Hippocampal formation (tissue), 2 donors: Measurements from ENCODE around the gene ADGRA1.
"Not testable (repeated sequence)": the region's sequence is repeated elsewhere in the genome, so short reads cannot be mapped to it uniquely, and the experiment has no call there.

ENCODE experiments used
- DNase-seq, 2 donors: peaks; one replicate each; lab custom pipeline; 2025; lab: John Stamatoyannopoulos, UW

ADGRA1 gene, protein sequence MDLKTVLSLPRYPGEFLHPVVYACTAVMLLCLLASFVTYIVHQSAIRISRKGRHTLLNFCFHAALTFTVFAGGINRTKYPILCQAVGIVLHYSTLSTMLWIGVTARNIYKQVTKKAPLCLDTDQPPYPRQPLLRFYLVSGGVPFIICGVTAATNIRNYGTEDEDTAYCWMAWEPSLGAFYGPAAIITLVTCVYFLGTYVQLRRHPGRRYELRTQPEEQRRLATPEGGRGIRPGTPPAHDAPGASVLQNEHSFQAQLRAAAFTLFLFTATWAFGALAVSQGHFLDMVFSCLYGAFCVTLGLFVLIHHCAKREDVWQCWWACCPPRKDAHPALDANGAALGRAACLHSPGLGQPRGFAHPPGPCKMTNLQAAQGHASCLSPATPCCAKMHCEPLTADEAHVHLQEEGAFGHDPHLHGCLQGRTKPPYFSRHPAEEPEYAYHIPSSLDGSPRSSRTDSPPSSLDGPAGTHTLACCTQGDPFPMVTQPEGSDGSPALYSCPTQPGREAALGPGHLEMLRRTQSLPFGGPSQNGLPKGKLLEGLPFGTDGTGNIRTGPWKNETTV

DNA sequence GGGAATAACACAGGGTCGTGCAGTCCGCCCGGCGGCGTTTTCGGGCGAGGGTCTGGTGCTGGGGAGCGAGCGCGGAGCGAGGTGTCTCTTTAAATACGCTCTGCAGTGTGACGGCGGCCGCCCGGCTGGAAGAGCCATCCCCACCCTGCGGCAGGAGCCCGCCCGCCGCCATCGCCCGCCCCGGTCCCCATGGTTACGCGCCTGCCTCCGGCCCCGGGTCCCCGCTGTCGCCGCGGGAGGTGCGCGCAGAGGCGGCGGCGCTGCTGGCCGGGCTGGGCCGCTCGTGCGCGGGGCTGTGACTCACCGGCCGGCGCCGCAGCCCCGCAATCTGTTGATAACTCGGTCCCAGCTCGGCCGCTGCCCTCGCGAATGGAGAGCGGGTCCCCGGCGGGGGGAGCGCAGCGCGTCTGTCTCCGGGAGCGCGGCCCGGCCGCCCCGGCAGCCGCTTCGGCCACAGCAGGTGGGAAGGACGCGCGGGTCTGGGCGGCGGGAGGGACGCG lies at the start of gene ADGRA1:
ADGRA1 (plus strand) TSS at position 246 of the 500 bp plus-strand sequence. CDS start 986 bp downstream, outside the sequence.
- peak; percentile 19 to 35 for DNase-seq

DNA sequence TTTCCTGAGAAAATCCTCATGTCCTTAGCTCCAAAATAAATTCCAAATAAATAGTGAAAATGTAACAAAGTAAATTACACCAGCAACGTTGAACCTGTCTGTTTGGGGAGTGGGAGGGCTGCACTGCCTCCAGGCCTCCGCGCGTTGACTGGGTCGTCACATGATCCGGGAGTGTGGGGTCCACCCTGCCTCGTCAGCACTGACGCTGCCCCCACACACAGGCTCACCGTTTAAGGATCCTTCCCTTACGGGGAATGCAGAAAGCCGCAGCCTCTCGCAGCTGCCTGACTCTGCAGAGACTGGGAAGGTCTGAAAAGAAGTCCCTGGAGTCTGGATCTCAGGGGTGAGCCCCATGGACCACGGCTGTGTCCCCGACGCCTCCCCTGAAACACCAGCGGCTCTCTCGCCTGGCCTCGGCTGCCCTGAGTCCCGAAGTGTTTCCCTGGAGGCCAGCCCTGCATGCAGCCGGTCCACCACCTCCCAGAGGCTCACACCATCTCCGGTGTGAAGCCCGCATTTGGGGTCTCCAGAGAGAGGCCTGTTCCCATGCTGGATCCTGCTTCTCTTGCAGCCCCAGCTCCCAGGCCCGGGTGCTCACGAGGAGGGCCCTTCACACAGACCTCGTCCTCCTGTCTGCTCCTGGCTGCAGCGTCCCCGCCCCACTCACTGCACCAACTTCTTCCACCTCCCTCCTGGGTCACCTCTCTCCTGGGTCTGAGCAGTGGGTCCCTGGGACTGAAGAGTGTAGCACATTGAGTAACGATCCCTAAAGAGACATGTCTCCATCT lies 49.5 kb upstream of the ADGRA1 start:
- no peak for DNase-seq

DNA sequence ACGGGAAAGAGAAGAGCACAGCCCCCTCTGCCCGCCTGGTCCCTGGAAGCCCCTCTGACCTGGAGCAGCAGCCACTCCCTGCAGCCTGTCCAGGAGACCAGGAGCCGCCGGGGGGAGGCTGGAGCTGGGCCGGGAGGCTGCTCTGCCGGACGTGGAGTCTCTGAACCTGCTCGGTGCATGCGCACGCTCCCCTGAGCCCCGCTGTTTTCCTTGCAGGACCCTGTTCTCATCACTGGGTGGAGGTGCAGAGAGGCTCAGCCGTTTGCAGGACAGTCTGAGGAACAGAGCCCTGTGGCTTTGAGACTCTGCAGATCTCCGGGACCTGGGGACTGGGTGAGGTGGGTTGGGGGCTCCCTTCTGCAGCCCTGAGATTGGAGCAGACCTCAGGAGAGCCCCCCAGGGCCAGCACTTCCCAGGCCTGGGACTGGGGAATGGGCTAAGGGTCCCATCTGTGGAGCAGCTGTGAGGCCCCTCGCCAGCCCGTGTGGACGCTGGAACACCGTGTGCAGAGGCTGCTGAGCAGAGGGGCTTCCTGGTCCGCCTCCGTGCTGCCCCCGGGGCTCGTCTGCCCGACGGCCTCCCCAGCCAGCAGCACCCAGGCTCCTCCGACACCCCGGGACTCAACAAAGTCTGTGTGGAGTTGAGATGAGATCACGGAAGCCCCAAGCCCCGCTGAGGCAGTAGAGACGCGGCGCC lies 48.5 kb upstream of the ADGRA1 start:
- no peak for DNase-seq

DNA sequence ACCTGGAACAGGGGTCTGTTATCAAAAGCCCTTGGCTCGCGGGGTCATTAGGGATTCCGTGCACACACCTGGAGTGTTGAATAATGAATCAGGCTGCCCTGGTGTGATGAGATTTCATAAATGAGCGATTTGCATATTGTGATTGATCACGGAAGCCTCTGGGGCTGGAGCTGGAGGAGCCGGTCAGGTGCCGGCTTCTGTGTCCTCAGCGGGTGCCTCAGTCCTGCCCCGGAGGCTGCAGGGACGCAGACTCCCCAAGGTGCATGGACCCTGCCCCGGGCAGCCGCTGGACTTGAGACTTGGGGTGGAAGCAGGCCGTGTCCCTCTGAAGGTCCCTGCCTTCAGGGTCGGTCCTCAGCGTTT lies 47.9 kb upstream of the ADGRA1 start:
- DNase-seq = no peak

DNA sequence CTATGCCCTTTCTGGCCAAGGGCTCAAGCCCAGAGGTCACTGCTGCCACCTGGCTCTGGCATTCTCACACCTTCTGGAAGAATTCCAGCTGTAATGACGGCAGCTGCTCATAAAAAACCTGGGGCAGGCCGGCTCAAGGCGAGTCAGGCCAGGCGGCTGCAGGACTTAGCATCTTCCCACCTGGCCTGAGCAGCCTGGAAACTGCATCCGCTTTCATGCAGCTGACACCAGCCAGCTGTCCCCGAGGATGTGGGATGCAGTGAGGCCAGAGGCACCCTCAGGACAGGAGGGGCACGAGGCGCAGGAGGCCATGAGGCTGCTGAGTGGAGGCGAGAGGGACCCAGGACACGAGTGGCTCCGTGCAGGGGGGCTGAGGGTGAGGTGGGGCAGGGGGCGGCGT lies 47.5 kb upstream of the ADGRA1 start:
- DNase-seq = no peak

DNA sequence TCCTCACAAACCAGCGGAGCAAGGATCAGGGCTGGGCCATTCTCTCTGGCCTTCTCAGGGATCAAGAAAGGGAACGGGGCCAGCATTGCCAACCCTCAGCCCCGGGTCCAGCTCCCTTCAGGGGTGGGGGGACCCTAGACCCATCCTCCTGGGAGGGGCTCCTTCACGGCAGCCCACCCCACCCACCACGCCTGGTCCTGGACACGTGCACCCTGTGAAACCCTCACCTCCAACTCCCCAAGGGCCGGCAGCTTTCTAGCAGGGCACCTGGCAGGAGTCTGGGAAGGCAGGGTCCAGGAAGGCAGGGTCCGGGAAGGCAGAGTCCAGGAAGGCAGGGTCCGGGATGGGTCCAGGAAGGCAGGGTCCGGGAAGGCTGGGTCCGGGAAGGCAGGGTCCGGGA lies 46.6 kb upstream of the ADGRA1 start:
- DNase-seq = no peak

DNA sequence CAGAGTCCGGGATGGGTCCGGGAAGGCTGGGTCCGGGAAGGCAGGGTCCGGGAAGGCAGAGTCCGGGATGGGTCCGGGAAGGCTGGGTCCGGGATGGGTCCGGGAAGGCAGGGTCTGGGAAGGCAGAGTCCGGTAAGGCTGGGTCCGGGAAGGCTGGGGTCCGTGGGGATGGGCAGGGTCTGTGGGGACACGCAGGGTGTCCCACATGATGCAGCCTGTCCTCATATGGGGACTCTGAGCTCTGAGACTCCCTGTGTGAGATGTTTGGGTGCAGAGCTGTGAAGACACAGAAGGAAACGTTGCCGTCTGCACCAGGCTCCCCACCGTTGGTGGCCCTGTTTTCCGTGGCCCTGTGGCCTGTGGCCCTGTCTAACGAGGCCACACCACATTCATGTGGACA lies 45.7 kb upstream of the ADGRA1 start:
- DNase-seq = no peak

DNA sequence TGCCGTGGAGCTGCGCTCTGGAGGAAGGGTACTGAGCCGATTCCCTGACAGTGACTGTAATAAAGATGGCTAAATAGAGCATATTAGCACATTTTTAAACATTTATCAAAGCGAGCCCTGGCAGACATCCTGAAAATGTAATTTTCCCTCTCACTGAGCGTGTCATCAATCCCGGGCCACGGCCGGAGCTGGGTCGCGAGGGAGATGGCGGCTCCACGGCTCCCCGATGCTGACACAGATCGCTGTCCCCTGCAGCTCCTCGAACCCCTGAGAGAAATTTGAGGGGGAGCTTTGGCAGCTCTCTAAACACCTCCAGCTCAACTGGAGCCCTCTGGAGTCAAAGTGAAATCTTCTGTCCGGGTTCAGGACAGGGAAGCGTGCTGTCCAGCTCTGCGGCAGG lies 44.9 kb upstream of the ADGRA1 start:
- DNase-seq = no peak

DNA sequence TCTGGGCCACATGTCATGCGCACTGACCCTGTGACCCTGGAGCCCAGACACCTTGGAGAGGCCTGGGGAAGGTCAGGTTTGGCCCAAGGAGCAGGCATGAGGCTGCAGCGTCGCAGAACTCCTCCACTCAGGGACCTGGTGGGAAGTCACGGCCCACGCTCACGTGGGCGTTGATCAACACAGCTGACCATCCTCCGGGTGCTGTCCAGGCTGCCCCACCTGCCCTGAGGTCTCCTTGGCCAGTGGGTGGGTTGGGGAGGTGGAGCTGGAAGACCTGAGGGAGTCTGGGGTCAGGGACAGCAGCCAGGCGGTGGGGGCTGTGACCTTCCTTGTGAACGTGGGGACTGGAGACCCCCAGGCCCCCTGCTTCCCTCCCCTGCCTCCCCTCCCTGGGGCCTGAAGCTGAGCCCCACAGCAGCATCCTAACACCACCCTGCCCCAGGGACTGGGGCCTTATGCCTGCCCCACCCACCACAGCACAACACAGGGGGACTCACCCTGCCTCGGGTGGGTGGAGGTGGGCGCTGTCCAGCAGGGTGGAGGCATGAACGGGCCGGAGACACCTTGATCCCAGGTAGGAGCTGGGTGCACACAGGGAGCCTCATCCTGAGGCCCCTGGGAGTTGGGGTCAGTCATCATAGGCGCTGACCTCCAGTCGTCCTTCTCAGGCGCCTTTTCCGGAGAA lies 44.0 kb upstream of the ADGRA1 start:
- no peak for DNase-seq

DNA sequence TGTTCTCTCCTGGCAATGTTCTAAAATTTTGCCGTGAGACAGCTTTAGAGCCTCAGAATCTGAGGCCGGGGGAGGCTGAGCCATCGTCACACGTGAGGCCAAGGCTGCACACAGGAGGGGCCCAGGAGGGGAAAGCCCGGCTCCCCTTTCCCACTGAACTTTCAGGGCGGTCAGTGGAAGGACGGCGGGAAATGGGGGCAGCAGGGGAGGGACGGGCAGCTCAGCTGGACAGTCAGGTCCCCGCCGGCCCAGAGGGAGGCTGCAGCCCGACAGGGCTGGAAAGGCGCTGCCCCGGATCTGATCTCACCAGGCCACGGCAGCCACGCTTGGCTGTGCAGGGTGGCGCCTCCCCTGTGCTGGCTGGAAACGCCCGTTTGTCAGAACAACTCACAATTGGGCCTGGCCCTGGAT lies 43.3 kb upstream of the ADGRA1 start:
- DNase-seq = no peak

DNA sequence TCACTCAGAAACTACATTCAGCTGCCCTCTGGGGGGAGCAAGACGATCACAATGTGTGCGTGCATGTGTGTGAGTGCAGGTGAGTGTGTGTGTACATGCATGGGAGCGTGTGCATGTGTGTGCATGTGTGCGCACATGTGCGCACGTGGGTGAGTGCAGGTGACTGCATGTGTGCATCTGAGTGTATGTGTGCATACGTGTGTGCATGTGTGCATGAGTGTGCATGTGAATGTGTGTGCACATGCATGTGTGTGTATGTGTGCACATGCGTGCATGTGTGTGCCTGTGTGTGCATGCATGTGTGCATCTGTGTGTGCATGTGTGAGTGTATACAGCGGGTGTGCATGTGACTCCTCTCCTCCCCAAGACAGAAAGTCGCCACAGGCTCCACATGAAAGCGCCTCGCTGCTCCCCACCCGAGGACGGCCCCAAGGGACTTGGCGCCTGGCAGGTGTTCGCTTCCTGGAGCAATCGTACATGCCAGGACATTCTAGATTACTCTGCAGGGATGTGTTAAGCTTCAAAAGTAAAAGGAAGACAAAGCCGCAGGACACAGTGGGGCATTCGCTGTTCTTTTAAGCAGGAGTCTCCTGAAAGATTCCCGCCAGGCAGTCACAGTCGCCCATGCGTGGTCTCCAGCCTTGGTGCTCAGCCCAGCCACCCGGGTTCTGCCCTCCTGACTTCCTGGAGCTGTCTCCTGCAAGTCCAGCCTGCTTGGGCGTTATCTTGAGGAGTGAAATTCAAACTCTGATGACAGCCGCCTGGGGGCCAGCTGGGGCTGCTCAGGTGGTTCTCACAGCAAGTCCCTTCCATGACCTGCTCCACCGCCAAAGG lies 42.0 kb upstream of the ADGRA1 start:
- no peak for DNase-seq

DNA sequence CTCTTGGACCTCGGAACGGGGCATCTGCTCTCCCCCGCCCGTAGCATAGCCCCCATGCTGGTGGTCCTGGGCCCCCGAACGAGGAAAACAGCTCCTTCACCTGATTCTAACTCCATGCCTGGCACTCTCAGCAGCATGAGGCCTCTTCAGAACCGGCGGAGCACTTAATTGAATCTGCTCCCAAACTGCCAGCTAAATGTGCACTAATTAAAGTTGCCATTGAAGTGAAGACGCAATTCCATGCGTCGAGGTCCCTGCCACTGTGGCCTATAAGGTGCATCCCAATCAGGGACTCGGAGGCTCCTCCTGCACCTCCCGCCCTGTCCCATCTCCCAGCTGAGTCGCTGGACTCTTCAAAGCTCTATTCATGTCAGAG lies 41.3 kb upstream of the ADGRA1 start:
- DNase-seq = no peak

DNA sequence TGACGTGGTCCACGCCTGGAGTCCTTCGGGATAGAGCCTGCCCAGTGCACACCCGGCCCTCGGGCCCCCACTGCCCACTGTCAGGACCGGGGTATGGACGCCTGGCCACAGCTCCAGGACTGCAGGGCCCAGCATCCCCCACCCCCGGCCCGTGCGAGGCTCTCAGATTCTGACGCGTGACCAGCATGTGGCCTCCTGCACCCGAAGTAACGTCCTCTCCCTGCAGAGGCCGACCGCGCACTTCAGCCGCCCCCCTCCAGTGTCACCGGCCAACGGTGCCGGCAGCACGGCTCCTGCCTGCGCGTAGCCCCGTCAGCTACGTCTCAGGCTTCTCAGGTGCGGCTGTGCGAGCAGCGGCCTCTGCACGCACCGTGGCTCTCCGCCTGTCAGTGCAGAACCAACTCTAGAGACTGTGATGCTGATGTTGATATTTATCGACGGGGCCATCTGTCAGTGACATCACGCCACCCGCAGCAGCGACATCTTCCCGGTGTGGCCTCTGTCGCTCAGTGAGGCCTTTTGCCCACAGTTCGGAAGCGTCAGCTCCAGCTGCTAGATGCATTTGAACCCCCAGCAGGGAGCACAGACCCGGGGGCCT lies 40.1 kb upstream of the ADGRA1 start:
- no peak for DNase-seq

DNA sequence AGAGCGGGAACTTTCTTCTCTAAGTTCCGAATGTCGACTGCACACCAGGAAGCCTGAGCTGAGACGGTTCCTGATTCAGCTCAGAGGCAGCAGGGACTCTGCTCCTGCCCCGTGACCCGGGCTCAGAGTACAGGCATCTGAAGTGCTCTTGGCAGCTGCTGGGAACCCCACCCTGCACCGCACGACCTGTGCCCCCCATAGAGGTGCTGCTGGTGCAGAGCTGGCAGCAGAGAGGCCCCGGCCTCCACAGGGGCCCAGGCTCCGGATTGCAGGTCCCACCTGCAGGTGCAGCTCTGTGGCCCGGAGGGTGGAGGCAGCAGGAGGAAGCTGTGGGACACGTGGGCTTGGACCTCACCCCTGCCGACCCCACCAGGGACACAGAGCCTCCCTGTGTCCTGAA lies 39.5 kb upstream of the ADGRA1 start:
- no peak for DNase-seq

DNA sequence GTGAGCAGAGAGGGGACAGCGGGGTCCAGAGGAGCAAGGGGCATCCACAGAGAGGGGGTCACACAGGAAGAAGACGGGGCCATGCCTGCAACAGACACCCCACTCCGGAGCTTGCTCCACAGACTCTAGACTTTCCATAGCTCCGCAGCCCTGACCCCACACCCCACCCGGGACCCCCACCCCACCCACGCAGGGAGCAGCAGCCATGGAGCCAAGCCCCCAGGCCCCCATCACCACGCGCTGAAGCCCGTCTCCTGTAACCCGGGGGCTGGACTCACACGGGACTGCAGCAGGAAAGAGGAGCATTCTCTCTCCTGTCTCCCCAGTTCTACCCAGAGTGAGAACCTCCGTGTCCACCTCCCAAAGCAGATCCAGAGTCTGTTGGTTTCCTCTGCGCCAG lies 38.8 kb upstream of the ADGRA1 start:
- no peak for DNase-seq

DNA sequence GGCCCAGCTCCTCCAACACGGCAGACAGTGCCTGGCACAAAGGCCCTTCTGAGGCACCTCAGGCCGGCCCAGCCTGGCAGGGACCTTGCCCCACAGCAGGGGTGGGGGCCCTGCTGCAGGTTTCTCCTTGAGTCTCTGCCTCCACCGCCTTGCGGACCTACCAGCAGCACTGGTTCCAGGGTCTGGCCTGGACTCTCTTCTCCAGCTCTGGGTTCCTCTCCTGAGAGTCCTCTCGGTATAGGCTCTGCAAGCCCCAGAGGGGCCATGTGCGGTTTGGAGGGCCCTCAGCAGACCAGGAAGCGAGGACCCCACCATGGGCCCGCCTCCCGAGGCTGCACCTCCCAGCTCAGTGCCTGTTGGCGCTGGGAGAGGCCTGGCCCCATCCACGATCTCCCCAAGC lies 38.1 kb upstream of the ADGRA1 start:
- no peak for DNase-seq

DNA sequence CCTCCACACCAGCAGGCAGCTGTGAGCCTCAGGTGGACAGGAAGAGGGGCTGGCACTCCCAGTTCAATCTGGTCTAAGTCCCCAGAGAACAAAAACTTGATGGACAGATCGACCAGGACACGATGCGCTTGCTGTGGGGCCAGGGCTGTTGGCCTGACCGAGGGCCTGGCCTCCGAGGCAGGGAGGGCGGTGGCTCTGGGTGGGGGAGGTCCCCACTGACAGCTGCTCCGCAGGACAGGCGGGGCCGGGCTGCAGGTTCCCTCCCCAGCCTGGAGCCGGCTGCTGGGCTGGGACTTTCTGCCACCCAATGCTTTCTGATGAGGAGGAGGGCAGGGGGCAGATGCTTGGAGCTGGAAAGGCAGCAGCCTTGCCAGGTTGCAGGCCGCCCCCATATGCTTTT lies 37.4 kb upstream of the ADGRA1 start:
- no peak for DNase-seq

DNA sequence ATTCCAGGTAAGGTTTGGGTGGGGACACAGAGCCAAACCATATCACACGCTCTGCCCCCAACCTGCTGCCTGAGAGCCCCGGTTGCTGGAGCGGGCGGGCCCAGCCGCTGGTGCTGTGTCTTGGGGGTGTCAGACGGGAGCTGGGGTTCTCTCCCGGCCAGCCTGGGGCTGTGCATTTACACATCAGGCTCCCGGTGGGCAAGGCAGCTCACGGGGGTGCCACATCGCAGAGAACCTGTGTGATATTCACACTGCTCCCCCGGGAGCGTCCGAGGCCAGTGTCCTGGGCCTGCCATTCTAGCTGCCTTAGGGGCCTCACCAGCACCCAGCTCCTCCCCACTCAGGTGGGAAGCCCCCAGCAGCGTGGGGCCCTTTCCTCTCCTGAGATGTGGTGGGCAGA lies 35.6 kb upstream of the ADGRA1 start:
- no peak for DNase-seq

DNA sequence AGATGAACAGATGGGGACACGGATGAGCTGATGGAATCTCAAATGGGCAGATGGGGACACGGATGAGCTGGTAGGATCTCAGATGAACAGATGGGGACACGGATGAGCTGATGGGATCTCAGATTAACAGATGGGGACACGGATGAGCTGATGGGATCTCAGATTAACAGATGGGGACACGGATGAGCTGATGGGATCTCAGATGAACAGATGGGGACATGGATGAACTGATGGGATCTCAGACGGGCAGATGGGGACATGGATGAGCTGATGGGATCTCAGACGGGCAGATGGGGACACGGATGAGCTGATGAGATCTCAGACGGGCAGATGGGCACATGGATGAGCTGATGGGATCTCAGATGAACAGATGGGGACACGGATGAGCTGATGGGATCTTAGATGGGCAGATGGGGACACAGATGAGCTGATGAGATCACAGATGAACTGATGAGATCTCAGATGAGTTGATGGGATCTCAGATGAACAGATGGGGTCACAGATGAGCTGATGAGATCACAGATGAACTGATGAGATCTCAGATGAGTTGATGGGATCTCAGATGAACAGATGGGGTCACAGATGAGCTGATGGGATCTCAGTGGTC lies 34.1 kb upstream of the ADGRA1 start:
- DNase-seq = not testable (repeated sequence)

DNA sequence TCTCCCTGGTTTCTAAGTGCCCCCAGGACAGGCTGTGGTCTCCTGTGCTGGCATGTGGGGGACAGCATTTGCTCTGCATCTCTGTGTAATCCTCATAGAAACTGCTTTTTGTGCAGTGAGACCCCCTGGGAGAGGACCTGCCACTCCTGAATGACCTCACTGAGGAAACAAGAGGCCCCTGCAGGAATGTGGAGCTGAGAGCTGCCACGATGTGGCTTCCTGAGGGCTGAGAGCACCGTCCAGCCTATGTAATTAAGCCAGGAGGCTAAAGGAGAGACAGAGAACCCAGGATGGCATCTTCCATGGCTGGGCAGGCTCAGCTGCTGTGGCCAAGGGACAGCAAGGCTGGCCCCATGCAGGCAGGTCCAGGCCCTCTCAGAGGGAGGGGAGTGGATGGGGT lies 32.3 kb upstream of the ADGRA1 start:
- no peak for DNase-seq
